Transverse colon (tissue), 4 donors: ENCODE results near the gene IPPK. TPM values are rescaled to one million over a fixed set of nuclear protein-coding genes. Genes with fewer than 3 reads are reported as not detected.
A peak's percentile ranks its signal among the peaks of the same experiment; 100 is the strongest.
"Not testable (repeated sequence)": the region's sequence is repeated elsewhere in the genome, so short reads cannot be mapped to it uniquely, and the experiment has no call there.

Source experiments
- DNase-seq: peaks from one replicate; pipeline ENCODE4 v3.0.0-alpha.2; 2019
- H3K27ac ChIP-seq, 4 donors: fragments of 200-600 bp; sonication (generic); 2 replicates each; pipeline ENCODE4 v1.5.1; 2016 to 2018; ENCODE audit warnings: inconsistent platforms in 4 of 4
- H3K27me3 ChIP-seq: fragments of 200-600 bp; sonication (generic); 2 replicates; pipeline ENCODE4 v1.5.1; 2017; ENCODE audit warnings: inconsistent platforms
- H3K36me3 ChIP-seq, 4 donors: fragments of 200-600 bp; sonication (generic); 2 replicates each; pipeline ENCODE4 v1.5.1; 2017 to 2019; ENCODE audit warnings: inconsistent platforms in 4 of 4
- H3K4me1 ChIP-seq, 4 donors: fragments of 200-600 bp; sonication (generic); 2 replicates each; pipeline ENCODE4 v1.5.1; 2017 to 2020; ENCODE audit warnings: inconsistent platforms in 4 of 4
- H3K4me3 ChIP-seq, 4 donors: fragments of 200-600 bp; sonication (generic); 1 replicate in 1 of 4; 2 replicates in 3 of 4; pipeline versions ENCODE4 v1.5.1 to v1.6.1; 2017 to 2019; ENCODE audit warnings: inconsistent platforms in 4 of 4
- H3K9me3 ChIP-seq, 2 donors: fragments of 200-600 bp; sonication (generic); 2 replicates each; pipeline ENCODE4 v1.5.1; 2017 to 2019; ENCODE audit warnings: inconsistent platforms in 2 of 2
- EP300 ChIP-seq: sonication (generic); formaldehyde crosslinking; IDR thresholded peaks from one replicate; pipeline ENCODE4 v1.6.1; 2017; ENCODE audit warnings: antibody characterized with exemption, low read depth
- POLR2A ChIP-seq: fragments of 450-650 bp; IDR thresholded peaks from one replicate; pipeline ENCODE4 v1.6.1; 2016; ENCODE audit warnings: antibody characterized with exemption, mild to moderate bottlenecking, moderate library complexity
- POLR2AphosphoS5 ChIP-seq, 3 donors: sonication (generic); formaldehyde crosslinking; IDR thresholded peaks; one replicate each; pipeline ENCODE4 v1.6.1; 2016; ENCODE audit warnings: antibody characterized with exemption in 3 of 3
- WGBS, 2 donors: methylation state at CpG; one replicate each; pipeline ENCODE4 v1.1.5; 2018; ENCODE audit warnings: low coverage in 1 of 2; 5-methylcytosine and 5-hydroxymethylcytosine counted together
- in situ Hi-C, 4 donors: fragments of 200-750 bp; cut with MboI; loops; one replicate each; pipeline versions ENCODE4 v1.15.0 to v1.15.1; 2017; ENCODE audit warnings: low sequenced_read_pairs in 3 of 4, low pct_ligation_motif_present in 1 of 4, low pct_unique_long_range_greater_than_20kb in 1 of 4
- intact Hi-C: fragments of 100-400 bp; cut with DNase I; formaldehyde crosslinking; loops from one replicate; pipeline ENCODE4 v1.15.1; 2023; ENCODE audit warnings: low total_unique reads
- total RNA-seq, 4 donors: library from RNA; depleted of rRNA; stranded (reverse); fragments of >200 nt; gene quantifications; one replicate each; pipeline ENCODE4 v1.1.0, GENCODE V29; 2016
- TF ChIP-seq, protein P1 (sequence below), 5 experiments: fragments of 200-600 bp in 3 of 5; fragments of 450-650 bp in 2 of 5; sonication (generic) in 3 of 5; IDR thresholded peaks; 1 replicate in 2 of 5; 2 replicates in 3 of 5; pipeline ENCODE4 v1.5.1; 2016 to 2017; ENCODE audit warnings: antibody characterized with exemption in 5 of 5, inconsistent platforms in 3 of 5, mild to moderate bottlenecking in 2 of 5, moderate library complexity in 1 of 5

The IPPK gene
- total RNA-seq, 4 donors from 2014 or later, result 6.2 to 12.2 (median 10.1) TPM

- WGBS, 2 donors, result 57 to 83% methylated on average over 1 to 12 of the region's 12 CpGs
- no peak for DNase-seq
- in situ Hi-C loops (no loop called here), intact Hi-C loops (no loop called here)
- H3K4me3 ChIP-seq, result no peak overlapping the region
- TF ChIP-seq, protein P1, sequence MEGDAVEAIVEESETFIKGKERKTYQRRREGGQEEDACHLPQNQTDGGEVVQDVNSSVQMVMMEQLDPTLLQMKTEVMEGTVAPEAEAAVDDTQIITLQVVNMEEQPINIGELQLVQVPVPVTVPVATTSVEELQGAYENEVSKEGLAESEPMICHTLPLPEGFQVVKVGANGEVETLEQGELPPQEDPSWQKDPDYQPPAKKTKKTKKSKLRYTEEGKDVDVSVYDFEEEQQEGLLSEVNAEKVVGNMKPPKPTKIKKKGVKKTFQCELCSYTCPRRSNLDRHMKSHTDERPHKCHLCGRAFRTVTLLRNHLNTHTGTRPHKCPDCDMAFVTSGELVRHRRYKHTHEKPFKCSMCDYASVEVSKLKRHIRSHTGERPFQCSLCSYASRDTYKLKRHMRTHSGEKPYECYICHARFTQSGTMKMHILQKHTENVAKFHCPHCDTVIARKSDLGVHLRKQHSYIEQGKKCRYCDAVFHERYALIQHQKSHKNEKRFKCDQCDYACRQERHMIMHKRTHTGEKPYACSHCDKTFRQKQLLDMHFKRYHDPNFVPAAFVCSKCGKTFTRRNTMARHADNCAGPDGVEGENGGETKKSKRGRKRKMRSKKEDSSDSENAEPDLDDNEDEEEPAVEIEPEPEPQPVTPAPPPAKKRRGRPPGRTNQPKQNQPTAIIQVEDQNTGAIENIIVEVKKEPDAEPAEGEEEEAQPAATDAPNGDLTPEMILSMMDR (IDR thresholded peaks at IDR 0.05), result no peak
- H3K36me3 ChIP-seq, result no peaks in the 10 kb centered on the region
- H3K4me1 ChIP-seq, result peaks cover 0 to 19% (median 9%) of the 10 kb centered on the region in 4 donors
- H3K27me3 ChIP-seq, result no peaks in the 10 kb centered on the region
- H3K9me3 ChIP-seq, result no peaks in the 10 kb centered on the region
- H3K27ac ChIP-seq, result peak overlapping the region; percentile 36 to 68 (median 56)
Measured at GRCh38 chr9:92600462-92601261, 69.3 kb downstream of the IPPK start.

GRCh38 chr9:92599938-92600461 lies 69.9 kb downstream of the IPPK start:
- no peak for TF ChIP-seq POLR2A
- TF ChIP-seq, protein P1 (IDR thresholded peaks at IDR 0.05), result no peak
- TF ChIP-seq EP300, result no peak
- TF ChIP-seq POLR2AphosphoS5 (IDR thresholded peaks at IDR 0.05), result no peak
- H3K27ac ChIP-seq, result peak overlapping the region; percentile 36 to 68 (median 56)
- no peaks in the 10 kb centered on the region for H3K36me3 ChIP-seq
- H3K4me3 ChIP-seq, result no peak overlapping the region
- H3K9me3 ChIP-seq, result no peaks in the 10 kb centered on the region
- DNase-seq, result no peak
- WGBS, 2 donors, result 72 to 77% methylated on average over 4 of the region's 4 CpGs
- no peaks in the 10 kb centered on the region for H3K27me3 ChIP-seq
- intact Hi-C loops, result no loop called here
- H3K4me1 ChIP-seq, result peaks cover 0 to 19% (median 9%) of the 10 kb centered on the region in 4 donors
- in situ Hi-C loops, result no loop called here

DNA sequence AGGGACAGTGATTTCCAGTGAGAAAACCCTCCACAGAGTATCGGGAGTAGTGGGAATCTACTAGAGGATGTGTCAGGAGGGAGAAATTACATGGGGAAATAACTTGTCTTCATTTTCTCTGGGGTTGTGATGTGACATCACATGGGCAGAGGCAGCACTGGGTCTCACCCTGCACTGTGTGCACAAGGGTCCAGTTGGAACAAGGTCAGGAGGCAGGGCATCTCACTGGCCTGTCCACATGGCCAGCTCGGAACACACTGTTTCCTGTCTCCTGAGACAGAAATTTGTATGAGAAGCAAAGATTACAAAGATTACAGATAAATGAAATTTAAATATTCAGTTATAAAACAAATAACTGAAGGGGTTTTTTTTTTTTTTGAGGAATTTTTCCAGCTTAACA lies 71.5 kb downstream of the IPPK start:
- Histone ChIP-seq H3K27ac (no peak overlapping the region), H3K9me3 (no peaks in the 10 kb centered on the region), H3K4me3 (no peak overlapping the region), H3K4me1 (peaks cover 0 to 19% (median 9%) of the 10 kb centered on the region in 4 donors), H3K36me3 (no peaks in the 10 kb centered on the region), H3K27me3 (no peaks in the 10 kb centered on the region)
- WGBS, 2 donors, result 90 to 93% methylated on average over 1 to 2 of the region's 2 CpGs
- intact Hi-C loops, result no loop called here
- in situ Hi-C loops, result no loop called here
- TF ChIP-seq, protein P1 (IDR thresholded peaks at IDR 0.05), result no peak
- TF ChIP-seq EP300, result no peak
- TF ChIP-seq POLR2A, result no peak
- TF ChIP-seq POLR2AphosphoS5 (IDR thresholded peaks at IDR 0.05), result no peak
- no peak for DNase-seq

GRCh38 chr9:92595930-92596329 lies 74.0 kb downstream of the IPPK start:
- Histone ChIP-seq H3K4me1 (peaks cover 1 to 17% (median 10%) of the 10 kb centered on the region in 4 donors), H3K4me3 (no peak overlapping the region), H3K36me3 (no peaks in the 10 kb centered on the region), H3K27ac (no peak overlapping the region), H3K27me3 (no peaks in the 10 kb centered on the region), H3K9me3 (no peaks in the 10 kb centered on the region)
- no peak for TF ChIP-seq POLR2A
- TF ChIP-seq EP300, result no peak
- TF ChIP-seq, protein P1 (IDR thresholded peaks at IDR 0.05), result no peak
- no peak for TF ChIP-seq POLR2AphosphoS5 (IDR thresholded peaks at IDR 0.05)
- DNase-seq, result no peak
- in situ Hi-C loops (no loop called here), intact Hi-C loops (no loop called here)
- 78% methylated on average over 1 of the region's 1 CpG; no CpG with 5 or more reads in 1 of the 2 donors for WGBS, 2 donors

DNA sequence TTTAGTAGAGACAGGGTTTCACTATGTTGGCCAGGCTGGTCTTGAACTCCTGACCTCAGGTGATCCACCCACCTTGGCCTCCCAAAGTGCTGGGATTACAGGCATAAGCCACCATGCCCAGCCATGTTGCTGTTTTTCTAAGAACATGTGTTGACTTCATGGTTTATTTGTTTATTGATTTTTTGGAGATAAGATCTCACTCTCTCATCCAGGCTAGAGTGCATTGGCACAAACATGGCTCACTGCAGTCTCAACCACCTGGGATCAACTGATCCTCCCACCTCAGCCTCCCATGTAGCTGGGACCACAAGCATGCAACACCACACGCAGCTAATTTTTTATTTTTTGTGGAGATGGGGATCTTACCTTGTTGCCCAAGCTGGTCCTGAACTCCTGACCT lies 74.9 kb downstream of the IPPK start:
- DNase-seq, H3K36me3 ChIP-seq, H3K9me3 ChIP-seq, intact Hi-C loops, H3K27me3 ChIP-seq, H3K27ac ChIP-seq, H3K4me3 ChIP-seq, in situ Hi-C loops: not testable (repeated sequence)
- WGBS, 2 donors, result 94% methylated on average over 1 of the region's 1 CpG; no CpG with 5 or more reads in 1 of the 2 donors
- H3K4me1 ChIP-seq, result peaks cover under 1 to 20% (median 11%) of the 10 kb centered on the region in 4 donors
